SH-SY5Y (cell line): ENCODE measurements around the gene PLEKHJ1.

ENCODE experiments used
- GATA2 ChIP-seq: IDR thresholded peaks from 2 replicates; pipeline ENCODE4 v1.6.1; 2011; ENCODE audit warnings: mild to moderate bottlenecking, low read depth, low read length
- GATA3 ChIP-seq: IDR thresholded peaks from 2 replicates; pipeline ENCODE4 v1.6.1; 2011; ENCODE audit warnings: low read depth, mild to moderate bottlenecking, low read length, moderate library complexity

Gene PLEKHJ1

GRCh38 chr19:2236314-2237050 lies at the start of gene PLEKHJ1, which contains the start of gene SF3A2:
Gene PLEKHJ1, minus strand, starts transcription at chr19:2236329. Its CDS starts 81 bp downstream, at chr19:2236248.
Gene SF3A2, plus strand, starts transcription at chr19:2236824. Its CDS starts 6,595 bp downstream, at chr19:2243419.
- TF ChIP-seq GATA2: peak; percentile 37; the same call in 1 of the 2 replicates
- no peak for TF ChIP-seq GATA3

DNA sequence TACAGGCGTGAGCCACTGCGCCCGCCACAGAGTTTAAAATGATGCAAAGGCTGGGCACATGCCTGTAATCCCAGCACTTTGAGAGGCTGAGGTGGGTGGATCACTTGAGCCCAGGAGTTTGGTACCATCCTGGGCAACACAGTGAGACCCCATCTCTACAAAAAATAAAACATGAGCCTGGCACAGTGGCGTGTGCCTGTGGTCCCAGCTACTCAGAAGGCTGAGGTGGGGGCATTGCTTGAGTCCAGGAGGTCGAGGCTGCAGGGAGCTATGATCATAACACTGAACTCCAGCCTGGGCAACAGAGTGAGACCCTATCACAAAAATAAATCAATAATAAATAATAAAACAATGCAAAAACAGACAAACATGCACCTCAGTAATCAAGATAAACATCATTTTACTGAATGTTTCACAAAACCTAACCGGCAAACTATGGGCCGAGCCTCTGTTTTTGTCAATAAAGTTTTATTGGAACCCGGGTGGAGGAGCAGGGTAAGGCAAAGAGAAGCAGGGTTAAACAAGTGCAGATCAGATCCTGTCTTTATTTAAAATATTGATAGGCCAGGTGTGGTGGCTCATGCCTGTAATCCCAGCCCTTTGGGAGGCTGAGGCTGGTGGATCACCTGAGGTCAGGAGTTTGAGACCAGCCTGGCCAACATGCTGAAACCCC lies 47.8 kb upstream of the PLEKHJ1 start:
- TF ChIP-seq GATA2 (no peak), GATA3 (no peak)

DNA sequence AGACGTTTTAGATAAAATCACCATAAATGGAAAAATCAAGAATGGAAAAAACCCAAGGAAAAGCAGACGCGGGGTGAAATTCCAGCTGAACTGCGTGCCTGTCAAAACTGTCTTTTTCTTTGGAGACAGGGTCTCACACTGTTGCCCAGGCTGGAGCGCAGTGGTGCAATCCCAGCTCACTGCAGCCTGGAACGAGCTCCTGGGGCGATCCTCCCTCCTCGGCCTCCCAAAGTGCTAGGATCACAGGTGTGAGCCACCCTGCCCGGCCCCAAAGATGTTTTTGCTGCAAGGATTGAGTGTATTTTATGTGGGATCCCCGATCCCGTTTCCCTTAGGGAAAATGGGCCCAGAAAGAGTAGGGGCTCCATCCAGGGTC lies 46.7 kb upstream of the PLEKHJ1 start:
- TF ChIP-seq GATA3 (no peak), GATA2 (no peak)

GRCh38 chr19:2282062-2282861 lies 46.1 kb upstream of the PLEKHJ1 start, which contains the start of gene PEAK3:
Gene PEAK3, minus strand, starts transcription at chr19:2282175. Its CDS starts 1,244 bp downstream, at chr19:2280931.
- TF ChIP-seq GATA3 (no peak), GATA2 (no peak)

GRCh38 chr19:2280633-2281264 lies 44.6 kb upstream of the PLEKHJ1 start:
- TF ChIP-seq GATA3 (no peak), GATA2 (no peak)

DNA sequence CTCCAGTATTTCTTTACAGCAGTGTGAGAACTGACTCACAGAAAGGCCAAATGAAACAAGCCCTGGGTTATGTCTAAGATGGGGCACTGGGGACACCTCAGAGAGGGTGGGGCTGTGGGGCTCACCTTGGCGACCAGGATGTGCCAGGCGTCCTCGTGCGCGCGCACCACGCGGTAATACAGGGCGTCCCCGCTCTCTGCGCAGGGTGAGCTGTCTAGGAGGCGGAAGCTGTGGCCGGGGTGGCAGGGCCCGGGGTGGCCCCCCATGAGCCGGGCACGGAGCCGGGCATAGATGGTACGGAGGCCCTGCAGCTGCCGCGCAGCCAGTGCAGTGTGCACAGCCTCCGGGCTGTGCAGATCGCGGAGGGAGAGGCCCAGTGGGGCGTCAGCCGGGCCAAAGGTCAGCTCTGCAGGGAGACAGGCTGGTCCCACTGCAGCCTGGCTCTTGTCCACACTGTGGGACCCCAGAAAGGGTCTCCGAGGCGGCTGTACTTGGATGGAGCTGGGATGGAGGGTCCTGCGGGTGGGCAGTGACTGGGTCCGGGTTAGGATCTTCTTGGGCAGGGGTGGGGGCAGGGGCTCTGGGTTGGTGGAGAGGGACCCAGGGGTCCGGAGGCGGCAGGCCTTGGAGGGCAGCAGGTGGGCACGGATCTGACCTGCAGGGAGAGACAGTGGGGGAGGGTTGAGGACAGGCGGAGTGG lies 42.5 kb upstream of the PLEKHJ1 start:
- TF ChIP-seq GATA2: no peak
- no peak for TF ChIP-seq GATA3

- no peak for TF ChIP-seq GATA2
- no peak for TF ChIP-seq GATA3
These were observed 41.0 kb upstream of the PLEKHJ1 start for GRCh38 chr19:2277138-2277537.

- TF ChIP-seq GATA2 (no peak), GATA3 (no peak)
These were observed 40.4 kb upstream of the PLEKHJ1 start for GRCh38 chr19:2276429-2276986.

DNA sequence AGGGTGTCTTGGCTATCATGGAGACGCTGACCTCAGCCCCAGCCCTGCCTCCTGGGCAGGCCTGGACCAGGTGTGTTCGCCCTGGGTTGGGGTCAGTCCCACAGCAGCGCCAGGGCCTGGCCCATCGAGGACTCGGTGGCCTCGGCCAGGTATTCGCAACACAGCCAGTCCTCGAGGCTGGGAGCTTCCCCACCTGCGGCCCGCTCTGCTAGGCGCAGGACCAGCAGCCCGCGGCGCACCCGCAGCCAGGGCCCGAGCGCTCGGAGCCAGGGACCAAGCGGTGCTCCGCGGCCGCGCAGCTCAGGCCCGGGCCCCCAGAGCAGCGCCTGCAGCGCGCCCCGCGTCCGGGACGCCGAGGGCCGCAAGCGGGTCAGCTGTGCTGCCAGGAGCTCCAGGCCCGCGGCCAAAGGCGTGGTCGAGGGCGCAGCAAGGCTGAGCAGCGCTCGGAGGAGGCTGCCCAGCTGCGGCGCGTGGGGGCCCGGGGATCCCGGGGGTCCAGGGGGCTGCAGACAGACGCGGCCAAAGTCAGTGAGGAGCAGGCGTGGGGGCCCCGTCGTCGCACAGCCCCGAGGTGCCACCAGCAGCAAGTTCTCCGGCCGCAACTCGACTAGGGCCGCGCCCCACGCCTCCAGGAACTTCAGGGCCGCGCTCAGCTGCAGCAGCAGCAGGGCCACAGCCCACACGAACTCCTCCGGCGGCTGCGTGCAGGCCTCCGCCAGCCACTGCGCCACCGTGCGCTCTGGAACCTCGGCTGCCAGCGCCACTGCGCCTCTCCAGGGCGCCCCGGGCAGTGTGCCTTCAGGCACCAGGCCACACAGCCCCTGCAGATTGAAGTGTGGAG lies 39.7 kb upstream of the PLEKHJ1 start:
- TF ChIP-seq GATA2 (no peak), GATA3 (no peak)

DNA sequence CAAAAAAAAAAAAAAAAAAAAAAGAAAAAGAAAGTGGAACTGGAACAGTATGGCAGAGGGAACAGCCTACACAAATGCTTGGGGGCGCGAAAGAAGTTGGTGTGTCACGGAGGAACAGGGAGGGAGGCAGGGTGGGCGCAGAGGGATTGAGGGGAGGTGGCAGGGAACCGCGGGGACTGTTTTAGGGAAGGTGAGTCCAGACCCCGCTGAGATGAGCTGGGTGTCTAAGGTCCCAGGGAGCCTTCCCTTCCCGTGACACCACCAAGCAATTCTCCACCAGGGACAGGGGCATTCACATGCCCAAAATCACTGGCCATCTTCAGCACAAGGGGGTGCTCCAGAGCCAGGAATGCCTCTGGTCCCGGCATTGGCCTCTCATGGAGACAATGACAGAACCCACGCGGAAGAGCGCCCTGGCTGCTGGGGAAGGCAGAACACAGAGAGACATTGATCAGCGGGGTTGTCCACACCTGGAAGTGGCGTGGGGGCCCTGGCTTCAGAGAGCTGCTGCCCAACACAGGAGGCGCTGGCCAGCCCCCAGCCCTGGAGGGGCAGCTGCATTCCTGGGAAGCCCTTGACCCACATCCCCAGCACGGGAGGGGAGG lies 38.9 kb upstream of the PLEKHJ1 start:
- no peak for TF ChIP-seq GATA3
- no peak for TF ChIP-seq GATA2

DNA sequence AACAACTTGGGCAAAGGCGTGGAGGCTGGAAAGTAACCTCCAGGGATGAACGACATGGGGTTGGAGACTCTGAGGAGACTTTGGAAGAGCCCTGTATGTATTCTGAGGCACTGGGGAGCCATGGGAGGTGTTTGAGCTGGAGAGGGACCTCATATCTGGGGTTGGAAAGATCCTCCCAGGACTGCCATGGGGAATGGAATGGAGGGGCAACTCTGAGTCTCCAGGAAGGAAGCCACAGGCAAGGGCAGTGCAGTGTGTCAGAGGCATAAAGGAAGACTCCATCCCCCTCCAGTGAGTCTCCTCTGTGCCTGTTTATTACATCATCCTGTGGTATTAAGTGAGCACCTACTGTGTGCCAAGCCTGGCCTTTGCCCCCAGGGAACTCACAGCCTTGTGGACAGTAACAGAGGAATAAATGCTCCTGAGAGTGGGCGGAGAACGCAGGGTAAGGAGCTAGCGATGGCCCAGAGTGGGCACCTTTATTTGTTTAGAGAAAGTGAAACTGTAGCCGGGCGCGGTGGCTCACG lies 38.1 kb upstream of the PLEKHJ1 start:
- TF ChIP-seq GATA3: no peak
- no peak for TF ChIP-seq GATA2
